ENCODE data around the gene SPINK7.

GRCh38 chr5:148311484-148311883, 739 bp upstream of the SPINK7 start:
- TF ChIP-seq, protein P1, sequence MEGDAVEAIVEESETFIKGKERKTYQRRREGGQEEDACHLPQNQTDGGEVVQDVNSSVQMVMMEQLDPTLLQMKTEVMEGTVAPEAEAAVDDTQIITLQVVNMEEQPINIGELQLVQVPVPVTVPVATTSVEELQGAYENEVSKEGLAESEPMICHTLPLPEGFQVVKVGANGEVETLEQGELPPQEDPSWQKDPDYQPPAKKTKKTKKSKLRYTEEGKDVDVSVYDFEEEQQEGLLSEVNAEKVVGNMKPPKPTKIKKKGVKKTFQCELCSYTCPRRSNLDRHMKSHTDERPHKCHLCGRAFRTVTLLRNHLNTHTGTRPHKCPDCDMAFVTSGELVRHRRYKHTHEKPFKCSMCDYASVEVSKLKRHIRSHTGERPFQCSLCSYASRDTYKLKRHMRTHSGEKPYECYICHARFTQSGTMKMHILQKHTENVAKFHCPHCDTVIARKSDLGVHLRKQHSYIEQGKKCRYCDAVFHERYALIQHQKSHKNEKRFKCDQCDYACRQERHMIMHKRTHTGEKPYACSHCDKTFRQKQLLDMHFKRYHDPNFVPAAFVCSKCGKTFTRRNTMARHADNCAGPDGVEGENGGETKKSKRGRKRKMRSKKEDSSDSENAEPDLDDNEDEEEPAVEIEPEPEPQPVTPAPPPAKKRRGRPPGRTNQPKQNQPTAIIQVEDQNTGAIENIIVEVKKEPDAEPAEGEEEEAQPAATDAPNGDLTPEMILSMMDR (IDR thresholded peaks at IDR 0.05; ENCODE audit: insufficient read depth, low read depth, low read length): no peak
- TF ChIP-seq EZH2 (IDR thresholded peaks at IDR 0.05; ENCODE audit: insufficient read depth, low read length): no peak
